Ovary (tissue), 10 donors: ENCODE data around the gene PAX8. TPM values are rescaled to one million over a fixed set of nuclear protein-coding genes. Genes with fewer than 3 reads are reported as not detected.
A peak's percentile ranks its signal among the peaks of the same experiment; 100 is the strongest.
"Not testable (repeated sequence)": the region's sequence is repeated elsewhere in the genome, so short reads cannot be mapped to it uniquely, and the experiment has no call there.

Experiments used
- DNase-seq, 5 donors: peaks; one replicate each; pipeline ENCODE4 v3.0.0-alpha.2; 2019 to 2020
- H3K27ac ChIP-seq, 2 donors: fragments of 200-600 bp; one replicate each; pipeline versions ENCODE4 v1.5.1 to v1.8.0; 2019 to 2022
- H3K27me3 ChIP-seq: fragments of 200-600 bp; one replicate; pipeline ENCODE4 v1.8.0; 2022
- H3K36me3 ChIP-seq: fragments of 200-600 bp; sonication (generic); one replicate; pipeline ENCODE4 v1.5.1; 2019
- H3K4me1 ChIP-seq: one replicate; pipeline ENCODE4 v1.8.1; 2013; ENCODE audit warnings: mild to moderate bottlenecking, moderate library complexity; ENCODE audit not compliant: insufficient read depth
- H3K4me3 ChIP-seq: fragments of 200-600 bp; sonication (generic); one replicate; pipeline ENCODE4 v1.5.1; 2017
- H3K9me3 ChIP-seq, 2 donors: fragments of 200-600 bp in 1 of 2; sonication (generic) in 1 of 2; one replicate each; pipeline versions ENCODE4 v1.5.1 to v1.8.1; 2013 to 2019; ENCODE audit warnings: mild to moderate bottlenecking in 1 of 2, moderate library complexity in 1 of 2
- CTCF ChIP-seq, 3 donors: fragments of 450-650 bp in 2 of 3; fragments of 200-600 bp in 1 of 3; IDR thresholded peaks; one replicate each; pipeline versions ENCODE4 v1.5.1 to v1.8.0; 2016 to 2022; ENCODE audit warnings: antibody characterized with exemption in 3 of 3, mild to moderate bottlenecking in 1 of 3
- EP300 ChIP-seq: sonication (generic); formaldehyde crosslinking; IDR thresholded peaks from one replicate; pipeline ENCODE4 v1.6.1; 2017; ENCODE audit warnings: antibody characterized with exemption
- POLR2A ChIP-seq: fragments of 450-650 bp; IDR thresholded peaks from one replicate; pipeline ENCODE4 v1.6.1; 2017; ENCODE audit warnings: antibody characterized with exemption, mild to moderate bottlenecking, moderate library complexity
- WGBS, 3 donors: extraction: QIAGEN DNeasy Blood & Tissue Kit in 1 of 3; methylation state at CpG; one replicate each; pipeline versions ENCODE4 v1.1.5 to v1.1.7; 2013 to 2017; 5-methylcytosine and 5-hydroxymethylcytosine counted together
- intact Hi-C, 4 donors: fragments of 100-400 bp; cut with DNase I; formaldehyde crosslinking; loops; one replicate each; pipeline versions ENCODE4 v1.11.0 to v1.15.1; 2022 to 2023
- long read RNA-seq, 3 donors: library from polyadenylated mRNA in 2 of 3; unstranded in 2 of 3; transcript quantifications; one replicate each; pipeline ENCODE4 v2.0.0 and lab custom pipeline, GENCODE V29; 2021 to 2026
- polyA plus RNA-seq, 2 donors: library from polyadenylated mRNA; stranded (reverse); fragments of 200-250 nt in 1 of 2; fragments of 350-450 nt in 1 of 2; fragmentation: Illumina TruSeq in 1 of 2; extraction: RNeasy Lipid Tissue Mini Kit (QIAGEN cat#74804) in 1 of 2; gene quantifications; one replicate each; pipeline ENCODE4 v1.2.3, GENCODE V29; 2013 to 2014
- total RNA-seq, 7 donors: library from RNA; depleted of rRNA in 2 of 7; stranded (reverse); fragments of >200 nt in 2 of 7; fragmentation: NEBNext Ultra II Directional in 3 of 7; extraction: Animal tissue kit (Norgen Biotek cat#: 25700) in 3 of 7; gene quantifications; one replicate each; pipeline versions ENCODE4 v1.1.0 to v1.2.4, GENCODE V29; 2016 to 2023
- donor health status: DM: no; HTN: no; CAD: no; lungs with moderate emphysema.
- donor health status: DM: no; HTN: no; CAD: no.
- donor health status: Bipolar disorder and iron deficiency.
- donor health status: DM: yes; HTN: yes; CAD: no.
- donor health status: DM: no; HTN: no; CAD: no.
- donor health status: DM: yes; HTN: yes; CAD: no.

Gene PAX8
- total RNA-seq, result 10 to 100 TPM in 4 of 7 donors, 1 to 10 TPM in 1, under 1 TPM in 2; 0.15 to 90.1 (median 10.1) TPM
- 1 to 10 TPM; 2.0 to 2.2 TPM for polyA plus RNA-seq
- long read RNA-seq, donor 1, partial matches to known transcripts, result 0 of 1 reads
- long read RNA-seq, donor 1, other reads (novel, unspliced or antisense), result 1 of 1 reads
- long read RNA-seq, donor 2, full-length matches to known transcripts, result 6 of 16 reads
- long read RNA-seq, donor 2, partial matches to known transcripts, result 10 of 16 reads
- long read RNA-seq, donor 2, other reads (novel, unspliced or antisense), result 0 of 16 reads
- long read RNA-seq, donor 3, full-length matches to known transcripts, result 15 of 44 reads
- long read RNA-seq, donor 3, partial matches to known transcripts, result 9 of 44 reads
- long read RNA-seq, donor 3, other reads (novel, unspliced or antisense), result 20 of 44 reads

DNA sequence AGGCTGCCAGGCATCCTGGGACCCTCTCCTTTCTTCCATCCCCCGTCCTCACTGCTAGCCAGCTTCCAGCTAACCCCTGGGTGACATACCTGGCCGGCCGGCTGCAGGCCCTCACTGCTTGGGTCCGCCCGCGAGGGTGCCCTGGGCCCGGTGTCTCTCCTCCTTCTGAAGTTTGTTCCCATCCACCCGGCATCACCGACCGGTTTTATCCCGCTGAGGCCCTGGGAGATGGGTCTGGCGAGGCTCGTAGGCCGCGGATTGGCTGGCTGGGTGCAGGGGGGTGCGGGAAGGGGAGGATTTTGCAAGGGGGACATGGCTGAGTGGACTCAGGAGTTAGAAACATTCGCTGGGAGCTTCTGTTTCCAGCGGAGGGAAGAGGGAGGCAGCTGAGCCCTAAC lies at the start of gene PAX8:
PAX8 (minus strand) TSS at position 180 of the 398 bp plus-strand sequence. CDS start 527 bp downstream, outside the sequence.
- intact Hi-C loops, result no loop called here
- Histone ChIP-seq H3K27ac (no peak within 1 kb of the TSS), H3K36me3 (no peaks in the 10 kb centered on the region), H3K9me3 (no peaks in the 10 kb centered on the region), H3K4me3 (no peak within 1 kb of the TSS), H3K4me1 (peaks cover 2% of the 10 kb centered on the region), H3K27me3 (no peaks in the 10 kb centered on the region)
- DNase-seq, result no peak
- 72 to 78% (median 73%) methylated on average over 18 of the region's 18 CpGs for WGBS, 3 donors
- TF ChIP-seq EP300 (no peak), CTCF (IDR thresholded peaks at IDR 0.05) (no peak)

DNA sequence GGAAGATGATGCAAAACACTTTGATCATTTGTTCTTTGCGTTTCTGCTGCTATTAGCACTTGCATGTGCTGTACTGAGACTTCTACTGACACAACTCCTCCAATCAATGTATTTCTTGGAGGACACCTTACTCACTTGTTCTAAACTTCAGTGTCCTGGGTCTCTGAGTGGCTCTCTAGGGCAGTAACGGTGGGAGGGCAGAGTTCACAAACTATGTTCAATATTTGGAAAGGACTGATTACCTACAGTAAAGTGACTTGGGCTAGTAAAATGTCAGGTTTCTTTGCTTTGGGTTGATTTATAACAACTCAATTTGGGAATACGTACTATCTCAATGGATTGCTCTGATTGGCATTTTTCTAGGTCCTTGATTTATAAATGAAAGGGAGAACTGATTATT lies 49.3 kb upstream of the PAX8 start:
- Histone ChIP-seq H3K27ac (no peak overlapping the region), H3K9me3 (no peaks in the 10 kb centered on the region)
- 85 to 91% (median 86%) methylated on average over 3 of the region's 3 CpGs for WGBS, 3 donors

GRCh38 chr2:113325161-113325731 lies 46.5 kb upstream of the PAX8 start:
- DNase-seq, H3K27ac ChIP-seq, intact Hi-C loops, H3K27me3 ChIP-seq, H3K4me1 ChIP-seq, H3K36me3 ChIP-seq, H3K9me3 ChIP-seq: not testable (repeated sequence)
- WGBS, 3 donors, result 6 to 9% (median 7%) methylated on average over 14 of the region's 14 CpGs
- H3K4me3 ChIP-seq, result peak overlapping the region; percentile 35

More for the DNA sequence above, 49.3 kb upstream of the PAX8 start:
- intact Hi-C loops, result no loop called here
- Histone ChIP-seq H3K4me3 (no peak overlapping the region), H3K27me3 (no peaks in the 10 kb centered on the region), H3K36me3 (no peaks in the 10 kb centered on the region), H3K4me1 (no peaks in the 10 kb centered on the region)
- DNase-seq, result no peak
- TF ChIP-seq EP300 (no peak), CTCF (IDR thresholded peaks at IDR 0.05) (no peak)

GRCh38 chr2:113324684-113325160 lies 46.0 kb upstream of the PAX8 start:
- intact Hi-C loops, result no loop called here
- Histone ChIP-seq H3K27me3 (no peaks in the 10 kb centered on the region), H3K9me3 (no peaks in the 10 kb centered on the region), H3K36me3 (no peaks in the 10 kb centered on the region), H3K4me1 (no peaks in the 10 kb centered on the region), H3K27ac (no peak overlapping the region), H3K4me3 (peak overlapping the region; percentile 35)
- TF ChIP-seq EP300 (no peak), POLR2A (no peak), CTCF (IDR thresholded peaks at IDR 0.05) (no peak)
- DNase-seq, result peak; percentile 14 to 54 (median 34)
- 0 to 1% (median 1%) methylated on average over 27 of the region's 27 CpGs for WGBS, 3 donors

DNA sequence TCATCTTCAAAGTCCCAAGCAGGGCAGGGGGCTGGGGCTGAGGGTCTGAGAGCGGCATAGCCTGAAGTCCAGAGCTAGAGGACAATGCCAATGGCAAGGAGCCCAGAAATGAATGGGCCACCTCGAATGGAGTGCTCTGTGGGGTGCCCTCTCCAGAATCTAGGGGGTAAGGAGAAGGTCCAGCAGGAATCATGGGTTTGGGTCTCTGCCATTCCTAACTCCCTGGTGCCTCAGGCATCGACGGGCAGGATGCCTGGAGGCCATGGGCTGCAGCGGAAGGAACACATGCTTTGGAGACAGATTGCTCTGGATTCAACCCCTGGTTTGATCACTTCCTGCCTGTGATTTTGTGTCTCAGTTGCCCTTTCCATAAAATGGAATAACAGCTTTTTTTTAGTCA lies 44.4 kb upstream of the PAX8 start:
- DNase-seq, H3K27me3 ChIP-seq, H3K27ac ChIP-seq, H3K36me3 ChIP-seq, H3K4me1 ChIP-seq, H3K9me3 ChIP-seq, H3K4me3 ChIP-seq, intact Hi-C loops: not testable (repeated sequence)
- 79 to 81% (median 80%) methylated on average over 5 of the region's 5 CpGs for WGBS, 3 donors

GRCh38 chr2:113320106-113320505 lies 41.4 kb upstream of the PAX8 start:
- DNase-seq, H3K4me1 ChIP-seq, intact Hi-C loops, H3K27ac ChIP-seq, H3K9me3 ChIP-seq, H3K27me3 ChIP-seq, H3K36me3 ChIP-seq, H3K4me3 ChIP-seq: not testable (repeated sequence)
- WGBS, 3 donors, result 66 to 77% (median 71%) methylated on average over 7 of the region's 7 CpGs

DNA sequence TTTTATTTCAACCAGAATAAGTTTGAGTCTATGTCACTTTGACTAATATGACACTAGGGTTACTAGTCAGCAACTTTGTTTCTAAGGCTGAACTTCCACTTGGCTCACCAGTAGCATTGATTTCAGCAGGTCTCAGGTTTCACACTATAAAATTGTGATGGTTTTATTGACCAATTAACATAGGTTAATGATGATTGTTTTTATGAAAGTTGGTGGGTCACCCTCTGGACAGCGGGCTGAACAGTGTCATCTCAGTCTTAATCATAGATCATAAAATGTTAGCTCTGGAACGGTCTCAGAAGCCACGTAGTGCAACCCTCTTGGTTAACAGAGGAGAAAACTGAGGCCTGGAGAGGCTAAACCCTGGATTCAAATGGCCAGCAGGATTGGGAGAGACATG lies 40.2 kb upstream of the PAX8 start:
- intact Hi-C loops, H3K4me3 ChIP-seq, H3K36me3 ChIP-seq, H3K9me3 ChIP-seq, H3K4me1 ChIP-seq, H3K27ac ChIP-seq, H3K27me3 ChIP-seq, DNase-seq: not testable (repeated sequence)
- WGBS, 3 donors, result 78 to 89% (median 82%) methylated on average over 3 of the region's 3 CpGs
